ENCODE results near the gene THAP12. TPM values are rescaled to one million over a fixed set of nuclear protein-coding genes. Genes with fewer than 3 reads are reported as not detected.

THAP12 gene
- total RNA-seq, 1 experiment from 2014 or later = 42.5 TPM

- no peak for DNase-seq
- Histone ChIP-seq H3K14ac (ENCODE audit: insufficient read depth, low read length) (no peak overlapping the region), H3K27ac (ENCODE audit: insufficient read length, low read depth, low read length) (no peak overlapping the region), H3K27me3 (ENCODE audit: insufficient read depth, low read length) (no peaks in the 10 kb centered on the region), H2BK15ac (ENCODE audit: low read depth, low read length) (no peak overlapping the region), H3K18ac (ENCODE audit: insufficient read length, low read depth, low read length) (no peak overlapping the region), H3K4ac (ENCODE audit: low read depth, low read length) (no peak overlapping the region), H4K5ac (ENCODE audit: insufficient read length, low read depth, low read length) (no peak overlapping the region), H3K56ac (ENCODE audit: insufficient read length, low read depth, low read length) (no peak overlapping the region), H3T11ph (ENCODE audit: low read length) (no peak overlapping the region), H4K8ac (replicated peaks; ENCODE audit: insufficient read length, low read depth, low read length) (no peak overlapping the region), H2BK20ac (ENCODE audit: low read depth, low read length, poor library complexity, severe bottlenecking) (no peak overlapping the region), H3K23me2 (ENCODE audit: insufficient read length, low read depth, low read length, poor library complexity, severe bottlenecking) (no peaks in the 10 kb centered on the region), H3K23ac (ENCODE audit: insufficient read length, low read depth, low read length) (no peak overlapping the region), H3K9ac (ENCODE audit: extremely low read depth, insufficient read length, low read length) (no peak overlapping the region), H3K4me1 (ENCODE audit: insufficient read depth, low read length) (no peaks in the 10 kb centered on the region; the same call in 1 of the 2 replicates), H2BK5ac (ENCODE audit: insufficient read length, low read length) (no peak overlapping the region), H2BK12ac (ENCODE audit: insufficient read length, low read depth, low read length) (no peak overlapping the region), H3K79me2 (ENCODE audit: insufficient read depth, low read length) (no peaks in the 10 kb centered on the region), H4K20me1 (ENCODE audit: control insufficient read depth, insufficient read depth, insufficient read length) (no peaks in the 10 kb centered on the region), H3K79me1 (ENCODE audit: insufficient read depth, low read depth, low read length, poor library complexity, severe bottlenecking) (no peaks in the 10 kb centered on the region), H4K91ac (ENCODE audit: insufficient read length, low read depth, low read length) (no peak overlapping the region), H2AFZ (ENCODE audit: low read length) (no peak overlapping the region), H3K9me3 (ENCODE audit: control insufficient read depth, low read depth, low read length) (no peaks in the 10 kb centered on the region), H2AK5ac (ENCODE audit: insufficient read length, low read length) (no peak overlapping the region), H2BK120ac (ENCODE audit: low read depth, low read length, poor library complexity, severe bottlenecking) (no peak overlapping the region), H3K4me2 (ENCODE audit: insufficient read depth, insufficient read length, low read length) (no peak overlapping the region)
- Mint-ChIP-seq H3K27ac (no peak overlapping the region), H3K4me1 (peaks cover 4 to 5% of the 10 kb centered on the region in 2 experiments), H3K4me3 (no peak overlapping the region), H3K9me3 (no peaks in the 10 kb centered on the region), H3K36me3 (ENCODE audit: insufficient read depth in 1 of 3, low read depth in 3 of 3) (no peaks in the 10 kb centered on the region), H3K27me3 (ENCODE audit: low read depth) (peaks cover 4% of the 10 kb centered on the region)
- no CpG with 5 or more reads among the region's 3 CpGs for WGBS (ENCODE audit: extremely low coverage, insufficient read length, low lambda C conversion rate)
- TF ChIP-seq CTCF (conservative IDR thresholded peaks at IDR 0.05) = no peak
These were observed 77.9 kb downstream of the THAP12 start for GRCh38 chr11:76302996-76303395.

Other genes starting within 250 kb of the THAP12 start
- gene WNT11, start 174.6 kb downstream of the THAP12 start, total RNA-seq (2021) = 0.18 TPM in 1 of 2 replicates, not detected in the other
- gene GVQW3, start 191 bp upstream of the THAP12 start, total RNA-seq (2021) = 4.5 and 4.7 TPM in 2 replicates
- gene EMSY, start 63.9 kb upstream of the THAP12 start, total RNA-seq (2021) = 26.5 and 29.3 TPM in 2 replicates